ENCODE data around the gene SLC16A9. TPM values are rescaled to one million over a fixed set of nuclear protein-coding genes. Genes with fewer than 3 reads are reported as not detected.
"Not testable (repeated sequence)": the region's sequence is repeated elsewhere in the genome, so short reads cannot be mapped to it uniquely, and the experiment has no call there.

SLC16A9 gene
- total and polyA plus RNA-seq, 7 donors = 0.36 to 8.4 (median 3.0) TPM; not detected in 1

- H3K27ac ChIP-seq = no peak overlapping the region
- intact Hi-C loops (cut with DNase I) = no loop called here
Measured at GRCh38 chr10:59741583-59741982, 31.9 kb upstream of the SLC16A9 start.

GRCh38 chr10:59741048-59741447 is 31.4 kb upstream of the SLC16A9 start:
- DNase-seq = no peak
- Histone ChIP-seq H3K27me3 (no peaks in the 10 kb centered on the region), H3K27ac (no peak overlapping the region), H3K9me3 (no peaks in the 10 kb centered on the region), H3K4me3 (no peak overlapping the region), H3K36me3 (no peaks in the 10 kb centered on the region), H3K4me1 (no peaks in the 10 kb centered on the region)
- intact Hi-C loops (cut with DNase I) = no loop called here
- TF ChIP-seq EP300 (IDR thresholded peaks at IDR 0.05) = no peak
- no peak for TF ChIP-seq POLR2A (IDR thresholded peaks at IDR 0.05)
- TF ChIP-seq CTCF (IDR thresholded peaks at IDR 0.05) = no peak
- no peak for TF ChIP-seq POLR2AphosphoS5 (IDR thresholded peaks at IDR 0.05)

More at GRCh38 chr10:59741583-59741982, 31.9 kb upstream of the SLC16A9 start:
- no peak for TF ChIP-seq POLR2AphosphoS5 (IDR thresholded peaks at IDR 0.05)
- no peak for TF ChIP-seq EP300 (IDR thresholded peaks at IDR 0.05)
- TF ChIP-seq CTCF (IDR thresholded peaks at IDR 0.05) = no peak
- TF ChIP-seq POLR2A (IDR thresholded peaks at IDR 0.05) = no peak
- 46 to 84% methylated on average over 5 of the region's 5 CpGs for WGBS, 2 donors
- no peak for DNase-seq
- Histone ChIP-seq H3K4me1 (no peaks in the 10 kb centered on the region), H3K36me3 (no peaks in the 10 kb centered on the region), H3K4me3 (no peak overlapping the region), H3K27me3 (no peaks in the 10 kb centered on the region), H3K9me3 (no peaks in the 10 kb centered on the region)

- no peak overlapping the region for H3K4me3 ChIP-seq
- no peaks in the 10 kb centered on the region for H3K27me3 ChIP-seq
- no peaks in the 10 kb centered on the region for H3K9me3 ChIP-seq
- H3K4me1 ChIP-seq = no peaks in the 10 kb centered on the region
- DNase-seq = no peak
- no peak overlapping the region for H3K27ac ChIP-seq
- intact Hi-C loops (cut with DNase I) = no loop called here
- no peaks in the 10 kb centered on the region for H3K36me3 ChIP-seq
- TF ChIP-seq POLR2A (IDR thresholded peaks at IDR 0.05) (no peak), CTCF (IDR thresholded peaks at IDR 0.05) (no peak), EP300 (IDR thresholded peaks at IDR 0.05) (no peak), POLR2AphosphoS5 (IDR thresholded peaks at IDR 0.05) (no peak)
- 96% methylated on average over 1 of the region's 1 CpG for WGBS, 2 donors
Measured at GRCh38 chr10:59736749-59737148, 27.1 kb upstream of the SLC16A9 start.

- no peaks in the 10 kb centered on the region for H3K36me3 ChIP-seq
- DNase-seq = no peak
- 62 to 68% methylated on average over 1 of the region's 1 CpG for WGBS, 2 donors
- intact Hi-C loops (cut with DNase I) = no loop called here
- no peak overlapping the region for H3K27ac ChIP-seq
- no peak overlapping the region for H3K4me3 ChIP-seq
- H3K27me3 ChIP-seq = no peaks in the 10 kb centered on the region
- TF ChIP-seq CTCF (IDR thresholded peaks at IDR 0.05) = no peak
- no peak for TF ChIP-seq POLR2AphosphoS5 (IDR thresholded peaks at IDR 0.05)
- no peak for TF ChIP-seq EP300 (IDR thresholded peaks at IDR 0.05)
- TF ChIP-seq POLR2A (IDR thresholded peaks at IDR 0.05) = no peak
- H3K4me1 ChIP-seq = no peaks in the 10 kb centered on the region
- H3K9me3 ChIP-seq = no peaks in the 10 kb centered on the region
Measured at GRCh38 chr10:59735296-59735695, 25.6 kb upstream of the SLC16A9 start.

DNA sequence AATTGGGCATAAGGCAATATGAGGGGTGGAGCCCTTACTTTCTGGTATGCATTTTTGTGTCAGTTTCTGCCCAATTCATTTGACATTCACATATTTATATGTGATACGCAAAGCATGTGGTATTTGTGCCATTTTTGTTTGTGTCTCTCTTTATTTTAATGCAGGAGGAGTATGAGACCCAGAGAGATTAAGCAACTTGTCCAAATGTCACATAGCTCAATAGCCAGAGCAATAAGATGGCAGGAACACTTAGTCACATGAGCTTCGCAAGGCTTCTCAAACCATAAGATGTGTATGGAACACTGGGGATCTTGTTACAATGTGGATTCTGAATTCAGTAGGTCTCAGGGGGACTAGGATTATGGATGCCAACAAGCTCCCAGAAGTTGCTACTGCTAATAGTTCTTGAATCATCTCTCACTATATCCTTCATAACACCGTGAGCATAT is 24.4 kb upstream of the SLC16A9 start:
- DNase-seq = no peak
- intact Hi-C loops (cut with DNase I) = no loop called here

GRCh38 chr10:59733321-59734013 is 23.8 kb upstream of the SLC16A9 start:
- DNase-seq; H3K27ac ChIP-seq; H3K4me1 ChIP-seq; H3K27me3 ChIP-seq; H3K9me3 ChIP-seq; H3K4me3 ChIP-seq; H3K36me3 ChIP-seq; intact Hi-C loops (cut with DNase I): not testable (repeated sequence)
- WGBS, 2 donors = 96 to 97% methylated on average over 16 of the region's 16 CpGs

More for the DNA sequence above, 24.4 kb upstream of the SLC16A9 start:
- no peaks in the 10 kb centered on the region for H3K9me3 ChIP-seq
- no peaks in the 10 kb centered on the region for H3K27me3 ChIP-seq
- no peaks in the 10 kb centered on the region for H3K36me3 ChIP-seq
- WGBS, 2 donors = 86 to 94% methylated on average over 3 of the region's 3 CpGs
- no peaks in the 10 kb centered on the region for H3K4me1 ChIP-seq
- H3K4me3 ChIP-seq = no peak overlapping the region
- no peak for TF ChIP-seq EP300 (IDR thresholded peaks at IDR 0.05)
- TF ChIP-seq POLR2AphosphoS5 (IDR thresholded peaks at IDR 0.05) = no peak
- no peak for TF ChIP-seq POLR2A (IDR thresholded peaks at IDR 0.05)
- TF ChIP-seq CTCF (IDR thresholded peaks at IDR 0.05) = no peak
- H3K27ac ChIP-seq = no peak overlapping the region

- DNase-seq; H3K36me3 ChIP-seq; H3K27ac ChIP-seq; H3K4me3 ChIP-seq; H3K4me1 ChIP-seq; H3K9me3 ChIP-seq; intact Hi-C loops (cut with DNase I); H3K27me3 ChIP-seq: not testable (repeated sequence)
- WGBS, 2 donors = 83 to 98% methylated on average over 4 of the region's 4 CpGs
Measured at GRCh38 chr10:59732849-59733248, 23.2 kb upstream of the SLC16A9 start.
